Motor neuron (in vitro differentiated cells): ENCODE measurements around the gene ACOT7. TPM values are rescaled to one million over a fixed set of nuclear protein-coding genes. Genes with fewer than 3 reads are reported as not detected.
"Not testable (repeated sequence)": the region's sequence is repeated elsewhere in the genome, so short reads cannot be mapped to it uniquely, and the experiment has no call there.

Source experiments
- ATAC-seq, 8 experiments: fragments of 200-7000 bp; cut with Tn5 transposase; replicated peaks in 6 of 8; 2 replicates each; pipeline ENCODE4 v1.8.0; 2021; ENCODE audit warnings: mild to moderate bottlenecking in 8 of 8, moderate library complexity in 8 of 8
- H3K27ac ChIP-seq, 2 donors: fragments of 250-450 bp; sonication (Bioruptor Pico); 2 replicates each; pipeline ENCODE4 v1.9.0; 2021; ENCODE audit warnings: antibody characterized with exemption in 2 of 2, mild to moderate bottlenecking in 2 of 2, moderate library complexity in 1 of 2
- H3K4me1 ChIP-seq, 2 donors: fragments of 250-450 bp; sonication (Bioruptor Pico); replicated peaks in 1 of 2; 2 replicates each; pipeline ENCODE4 v1.6.1; 2021; ENCODE audit warnings: antibody characterized with exemption in 2 of 2, mild to moderate bottlenecking in 2 of 2, moderate library complexity in 1 of 2
- H3K4me3 ChIP-seq, 5 donors: fragments of 250-450 bp; sonication (Bioruptor Pico); 2 replicates each; pipeline ENCODE4 v1.9.0; 2021; ENCODE audit warnings: antibody characterized with exemption in 5 of 5, mild to moderate bottlenecking in 5 of 5, moderate library complexity in 4 of 5
- WGBS, 10 experiments: fragments of 450-650 bp; shearing (Covaris generic); methylation state at CpG; one replicate each; pipeline ENCODE4 v1.0.0; 2022; 5-methylcytosine and 5-hydroxymethylcytosine counted together
- in situ Hi-C, 9 experiments: fragments of 400-800 bp; cut with MboI; loops; one replicate each; pipeline ENCODE4 v1.15.0; 2021; ENCODE audit warnings: low sequenced_read_pairs in 9 of 9, low pct_unique_long_range_greater_than_20kb in 2 of 9; ENCODE audit not compliant: unreplicated experiment in 9 of 9
- total RNA-seq, 8 experiments: library from RNA; unstranded; fragments of 300-600 nt; gene quantifications; 2 replicates each; pipeline versions ENCODE4 v1.2.3 to v1.2.4, GENCODE V29; 2022

Gene ACOT7
- total RNA-seq, 8 experiments from 2014 or later = 6.9 to 127 (median 80.5) TPM

DNA sequence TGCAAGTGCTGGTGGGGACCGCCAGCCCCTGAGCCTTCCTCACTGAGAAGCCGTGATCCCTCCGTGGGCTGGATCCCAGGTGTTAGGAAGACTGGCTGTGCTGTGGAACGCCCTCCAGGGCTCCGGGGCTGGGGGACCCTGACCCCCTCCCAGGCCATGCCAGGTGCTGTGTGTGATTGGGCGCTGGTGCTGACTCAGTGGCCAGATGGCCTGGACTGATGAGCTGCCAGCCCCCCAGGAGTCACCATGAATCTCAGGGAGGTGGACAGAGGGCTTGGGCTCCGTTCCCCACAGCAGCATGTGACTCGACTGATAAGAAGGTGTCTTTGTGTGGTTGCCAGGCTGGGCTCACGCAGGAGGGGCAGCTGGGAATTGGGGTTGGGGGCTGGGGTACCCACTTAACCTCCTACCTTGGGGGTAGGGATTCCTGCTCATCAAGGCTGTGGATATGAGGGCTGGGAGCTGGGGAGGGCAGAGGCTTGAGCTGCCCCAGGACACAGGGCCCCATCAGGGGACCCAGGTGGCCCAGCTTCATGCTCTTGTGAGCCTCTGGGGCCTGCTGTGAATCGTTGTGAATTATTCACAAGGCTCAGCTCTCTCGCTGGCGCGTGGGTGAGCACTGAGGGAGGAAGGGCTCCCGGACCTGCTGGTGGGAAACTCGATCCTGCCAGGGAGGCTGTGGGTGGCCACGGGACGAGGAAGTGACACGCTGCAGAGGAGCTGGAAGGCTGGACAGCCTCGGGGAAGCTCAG, 36.3 kb upstream of the ACOT7 start:
- WGBS, 10 experiments = 0 to 100% (median 28%) methylated on average over 1 to 10 of the region's 19 CpGs; no CpG with 5 or more reads in 4 of the 10 experiments
- H3K4me1 ChIP-seq = peaks cover 19 to 20% of the 10 kb centered on the region in 2 donors
- in situ Hi-C loops = loop anchor here in 1 of 9 experiments (25.0 kb wide), 1 partner anchor 193 kb away; the partner anchor contains the start of genes HES3 and ICMT
- not testable (repeated sequence) for H3K27ac ChIP-seq, H3K4me3 ChIP-seq
- ATAC-seq = peak in 7 of 8 experiments; percentile 23 to 76 (median 48)

DNA sequence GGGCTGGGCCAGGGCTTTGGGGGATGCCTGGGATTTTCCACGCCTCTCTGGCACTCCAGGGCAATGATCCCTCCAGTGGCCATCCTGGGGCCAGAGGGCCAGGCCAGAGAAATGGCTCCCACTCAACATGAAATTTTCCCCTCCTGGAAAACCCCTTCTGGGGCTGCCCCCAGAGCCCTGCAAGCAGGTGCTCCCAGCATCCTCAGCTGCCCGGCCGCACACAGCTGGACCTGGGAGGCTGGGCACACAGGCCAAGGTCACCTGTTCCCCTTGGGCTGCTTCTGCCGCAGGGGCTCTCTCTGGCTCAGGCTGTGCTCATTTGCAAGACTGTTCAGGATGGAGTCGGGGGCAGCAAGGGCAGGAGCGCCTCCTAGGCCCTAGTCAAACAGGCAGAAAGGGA, 34.9 kb upstream of the ACOT7 start:
- H3K27ac ChIP-seq, H3K4me3 ChIP-seq, H3K4me1 ChIP-seq, ATAC-seq: not testable (repeated sequence)
- in situ Hi-C loops = loop anchor here in 1 of 9 experiments (25.0 kb wide), 1 partner anchor 191 kb away; the partner anchor contains the start of genes HES3 and ICMT
- 50% methylated on average over 1 of the region's 6 CpGs; no CpG with 5 or more reads in 9 of the 10 experiments for WGBS, 10 experiments

GRCh38 chr1:6427441-6428390, 34.1 kb upstream of the ACOT7 start:
- ATAC-seq = peak in 3 of 8 experiments; percentile 9 to 47 (median 20)
- H3K4me3 ChIP-seq = no peak overlapping the region
- H3K4me1 ChIP-seq = peaks cover 7 to 8% of the 10 kb centered on the region in 2 donors
- no peak overlapping the region for H3K27ac ChIP-seq
- in situ Hi-C loops = loop anchor here in 1 of 9 experiments (25.0 kb wide), 1 partner anchor 190 kb away; the partner anchor contains the start of genes HES3 and ICMT
- WGBS, 10 experiments = 46 to 100% (median 71%) methylated on average over 2 to 19 of the region's 26 CpGs; no CpG with 5 or more reads in 5 of the 10 experiments

GRCh38 chr1:6426972-6427350, 33.4 kb upstream of the ACOT7 start:
- in situ Hi-C loops = loop anchor here in 1 of 9 experiments (25.0 kb wide), 1 partner anchor 190 kb away; the partner anchor contains the start of genes HES3 and ICMT
- Histone ChIP-seq H3K27ac (no peak overlapping the region), H3K4me3 (no peak overlapping the region), H3K4me1 (peaks cover 7 to 8% of the 10 kb centered on the region in 2 donors)
- WGBS, 10 experiments = 40 to 100% (median 80%) methylated on average over 1 to 7 of the region's 10 CpGs; no CpG with 5 or more reads in 5 of the 10 experiments
- no peak for ATAC-seq

GRCh38 chr1:6426277-6426971, 32.9 kb upstream of the ACOT7 start:
- in situ Hi-C loops = loop anchor here in 1 of 9 experiments (25.0 kb wide), 1 partner anchor 189 kb away; the partner anchor contains the start of genes HES3 and ICMT
- Histone ChIP-seq H3K4me3 (no peak overlapping the region), H3K27ac (no peak overlapping the region), H3K4me1 (peaks cover 7 to 8% of the 10 kb centered on the region in 2 donors)
- no peak for ATAC-seq
- WGBS, 10 experiments = 59 to 94% (median 80%) methylated on average over 1 to 5 of the region's 9 CpGs; no CpG with 5 or more reads in 4 of the 10 experiments

DNA sequence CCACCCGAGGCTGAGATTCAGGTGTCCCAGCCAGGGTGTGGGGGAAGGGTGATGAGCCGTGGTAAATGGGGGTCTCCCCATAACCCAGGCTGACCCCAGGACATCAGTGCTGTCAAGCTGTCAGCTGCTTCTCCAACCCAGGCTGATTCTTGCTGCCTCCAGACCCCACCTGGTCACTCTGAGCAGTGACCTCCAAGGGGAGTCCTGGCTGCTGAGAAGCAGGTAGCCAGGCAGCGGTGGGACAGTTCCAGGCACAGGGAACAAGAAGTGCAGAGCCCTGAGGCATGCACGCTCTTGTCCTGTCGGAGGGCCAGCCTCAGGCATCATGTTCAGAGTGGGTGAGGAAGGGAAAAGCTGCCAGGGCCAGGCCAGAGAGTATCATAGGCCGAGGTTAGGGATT, 32.1 kb upstream of the ACOT7 start:
- H3K27ac ChIP-seq = no peak overlapping the region
- in situ Hi-C loops = loop anchor here in 1 of 9 experiments (25.0 kb wide), 1 partner anchor 188 kb away; the partner anchor contains the start of genes HES3 and ICMT
- ATAC-seq = no peak
- peaks cover 7 to 8% of the 10 kb centered on the region in 2 donors for H3K4me1 ChIP-seq
- WGBS, 10 experiments = 38 to 92% (median 88%) methylated on average over 1 to 5 of the region's 6 CpGs; no CpG with 5 or more reads in 4 of the 10 experiments
- no peak overlapping the region for H3K4me3 ChIP-seq

DNA sequence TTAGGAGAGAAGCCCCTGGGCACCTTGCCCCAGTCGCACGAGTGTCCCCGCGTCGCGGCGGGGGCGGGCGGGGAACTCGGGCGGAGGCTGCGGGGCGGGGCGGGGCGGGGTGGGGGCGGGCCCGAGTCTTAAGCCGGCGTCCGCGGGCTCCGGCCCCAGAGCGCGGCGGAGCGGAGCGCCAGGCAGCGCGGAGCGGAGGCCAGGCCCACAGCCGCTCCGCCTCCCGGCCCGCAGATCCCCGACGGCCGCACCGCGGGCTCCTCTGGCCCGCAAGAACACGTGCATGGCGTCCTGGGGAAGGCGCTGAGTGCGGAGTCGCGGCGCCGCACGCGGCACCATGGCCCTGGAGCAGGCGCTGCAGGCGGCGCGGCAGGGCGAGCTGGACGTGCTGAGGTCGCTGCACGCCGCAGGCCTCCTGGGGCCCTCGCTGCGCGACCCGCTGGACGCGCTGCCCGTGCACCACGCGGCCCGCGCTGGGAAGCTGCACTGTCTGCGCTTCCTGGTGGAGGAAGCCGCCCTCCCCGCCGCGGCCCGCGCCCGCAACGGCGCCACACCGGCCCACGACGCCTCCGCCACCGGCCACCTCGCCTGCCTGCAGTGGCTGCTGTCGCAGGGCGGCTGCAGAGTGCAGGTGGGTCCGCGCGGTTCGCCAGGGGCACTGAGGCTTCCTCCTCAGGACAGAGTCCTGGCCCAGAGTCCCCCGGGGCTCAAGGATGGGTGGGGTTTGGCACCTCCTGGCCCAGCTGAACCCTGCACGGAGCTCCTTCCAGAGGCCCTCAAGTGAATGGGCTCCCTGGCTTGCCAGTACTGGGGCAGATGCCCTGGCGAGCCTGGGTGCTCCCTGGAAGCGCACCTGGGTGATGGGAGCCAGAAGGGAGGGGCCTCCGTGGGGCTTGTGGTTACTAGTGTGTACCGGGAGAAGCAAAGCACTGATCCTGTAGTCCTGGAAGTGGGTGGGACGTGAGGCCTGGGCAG, 31.3 kb upstream of the ACOT7 start, which contains the start of gene ESPN:
TSS of gene ESPN (plus strand) at position 158 of the 975 bp plus-strand sequence. CDS start at position 338, 180 bp downstream.
- WGBS, 10 experiments = 4 to 83% (median 12%) methylated on average over 1 to 29 of the region's 99 CpGs; no CpG with 5 or more reads in 7 of the 10 experiments
- Histone ChIP-seq H3K4me1 (peaks cover 3 to 7% of the 10 kb centered on the region in 2 donors), H3K4me3 (no peak within 1 kb of the TSS), H3K27ac (no peak within 1 kb of the TSS)
- ATAC-seq = peak in 6 of 8 experiments; percentile 3 to 39 (median 20)
- in situ Hi-C loops = loop anchor here in 1 of 9 experiments (25.0 kb wide), 1 partner anchor 188 kb away; the partner anchor contains the start of genes HES3 and ICMT

DNA sequence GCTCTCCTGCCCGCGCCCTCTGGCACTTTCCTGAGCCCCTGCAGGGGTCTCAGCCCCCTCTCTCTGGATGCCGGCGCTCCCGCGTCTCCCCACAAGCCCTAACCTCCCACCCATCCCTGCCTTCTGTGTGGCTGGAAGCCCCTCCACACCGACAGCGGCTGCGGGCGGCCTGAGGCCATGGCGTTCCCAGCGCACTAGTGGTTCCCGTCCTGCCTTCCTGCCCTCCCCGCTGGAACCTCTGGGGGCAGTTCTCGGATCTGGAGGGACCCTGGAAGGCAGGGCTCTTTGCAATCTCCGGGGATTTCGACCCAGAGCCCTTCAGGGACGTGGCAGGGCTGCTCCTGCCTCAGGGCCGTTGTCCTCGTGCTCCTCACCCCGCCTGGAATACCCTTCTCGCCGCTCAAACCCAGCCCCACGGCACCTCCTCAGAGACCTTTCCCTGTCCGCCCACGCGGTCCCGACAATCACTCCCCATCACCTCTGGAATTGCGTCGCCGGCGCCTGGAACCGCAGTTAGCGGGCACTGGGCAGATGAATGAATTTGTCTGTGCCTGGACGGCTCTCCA, 30.5 kb upstream of the ACOT7 start:
- 2 to 22% (median 11%) methylated on average over 3 to 24 of the region's 35 CpGs; no CpG with 5 or more reads in 5 of the 10 experiments for WGBS, 10 experiments
- ATAC-seq = peak in 1 of 8 experiments; percentile 1
- H3K4me3 ChIP-seq = no peak overlapping the region
- peaks cover 3 to 8% of the 10 kb centered on the region in 2 donors for H3K4me1 ChIP-seq
- in situ Hi-C loops = no loop called here
- H3K27ac ChIP-seq = no peak overlapping the region

DNA sequence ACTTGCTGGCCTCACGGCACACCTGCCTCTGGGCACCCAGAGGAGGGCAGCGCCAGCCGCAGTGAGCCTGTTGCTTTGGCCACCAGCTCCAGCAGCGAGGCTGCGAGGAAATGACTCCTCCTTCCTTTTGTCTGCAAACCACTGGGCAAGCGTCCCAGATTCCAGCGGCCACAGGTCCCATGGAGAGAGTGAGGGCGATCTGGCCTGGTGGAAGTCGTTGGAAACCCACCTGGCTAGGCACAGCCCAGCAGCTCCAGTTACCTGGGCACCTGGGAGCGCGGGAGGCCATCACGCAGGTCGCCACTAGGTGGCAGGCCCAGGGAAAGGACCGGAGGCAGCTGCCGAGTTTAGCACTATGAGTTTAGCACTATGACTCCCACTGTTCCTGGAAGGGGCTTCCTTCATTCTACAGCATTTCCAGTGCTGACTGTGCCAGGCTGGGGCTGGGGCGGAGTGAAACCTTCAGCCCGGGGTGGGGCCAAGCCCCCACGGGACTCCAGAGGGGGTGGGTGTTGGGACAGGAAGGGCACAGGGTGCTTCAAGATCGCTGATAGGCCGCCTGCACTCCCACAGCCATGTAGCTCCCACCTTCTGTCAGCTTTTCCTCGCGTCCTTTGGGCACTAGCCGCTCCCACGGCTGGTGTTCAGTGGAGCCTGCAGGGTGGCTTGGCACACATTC, 29.9 kb upstream of the ACOT7 start:
- 0 to 25% (median 6%) methylated on average over 4 to 13 of the region's 24 CpGs; no CpG with 5 or more reads in 3 of the 10 experiments for WGBS, 10 experiments
- H3K4me1 ChIP-seq = peaks cover 5 to 8% of the 10 kb centered on the region in 2 donors
- H3K4me3 ChIP-seq = no peak overlapping the region
- H3K27ac ChIP-seq = no peak overlapping the region
- in situ Hi-C loops = no loop called here
- ATAC-seq = peak in 6 of 8 experiments; percentile 1 to 51 (median 20)

GRCh38 chr1:6421266-6421665, 27.7 kb upstream of the ACOT7 start:
- ATAC-seq = no peak
- 0 to 86% (median 35%) methylated on average over 1 to 4 of the region's 4 CpGs; no CpG with 5 or more reads in 2 of the 10 experiments for WGBS, 10 experiments
- Histone ChIP-seq H3K4me1 (peaks cover 5 to 8% of the 10 kb centered on the region in 2 donors), H3K27ac (no peak overlapping the region), H3K4me3 (no peak overlapping the region)
- in situ Hi-C loops = no loop called here
